K562 (cell line): ENCODE results near the gene SLC15A1. TPM values are rescaled to one million over a fixed set of nuclear protein-coding genes. Genes with fewer than 3 reads are reported as not detected.

Experiments used
- ATAC-seq: fragments of 200-7000 bp; cut with Tn5 transposase; 3 replicates; pipeline ENCODE4 v1.9.1; 2020; ENCODE audit warnings: moderate library complexity
- BruUV-seq: library from RNA; stranded (reverse); fragments of 400-500 nt; replicated peaks from 2 replicates; lab custom pipeline; 2021; lab: Mats Ljungman, UMichigan
- CTCF ChIA-PET: fragments of 300-600 bp; formaldehyde crosslinking; extraction: SDS; loops from one replicate; lab custom pipeline; 2021; ENCODE audit warnings: low intra/inter-chr PET ratio; lab: Yijun Ruan, JAX
- POLR2A ChIA-PET: fragments of 300-600, 350-650 bp; sonication (Branson Sonifier 250); formaldehyde crosslinking; extraction: SDS; loops from one replicate; lab custom pipeline; 2021; ENCODE audit warnings: antibody characterized with exemption, inconsistent platforms; lab: Yijun Ruan, JAX
- DNase-seq, 4 experiments: peaks; one replicate each; pipeline versions ENCODE4 v3.0.0 to v3.0.0-alpha.2; 2011 to 2018; ENCODE audit warnings: low spot score in 3 of 4, mixed read lengths in 3 of 4; ENCODE audit errors: extremely low read depth in 1 of 4
- FAIRE-seq: peaks from 2 replicates; lab custom pipeline; 2011; peaks lifted over from hg19 to GRCh38; lab: Jason Lieb, UNC
- H2AFZ ChIP-seq: 2 replicates; pipeline ENCODE4 v1.6.0; 2011; ENCODE audit warnings: low read depth, low read length, control low read depth, inconsistent platforms
- H3K27ac ChIP-seq: fragments of 200-600 bp; 3 replicates; pipeline ENCODE4 v1.8.0; 2011; ENCODE audit warnings: low read depth, mild to moderate bottlenecking, control low read depth, inconsistent platforms, low read length, moderate library complexity, mixed read lengths; ENCODE audit errors: extremely low read depth
- H3K27me3 ChIP-seq, 2 experiments: fragments of 300-600 bp in 1 of 2; 2 replicates in 1 of 2; 3 replicates in 1 of 2; pipeline versions ENCODE4 v1.6.0 to v1.8.0; 2011; ENCODE audit warnings: inconsistent platforms in 2 of 2, low read length in 2 of 2, mild to moderate bottlenecking in 1 of 2, mixed read lengths in 1 of 2, moderate library complexity in 1 of 2; ENCODE audit not compliant: control insufficient read depth in 2 of 2, insufficient read depth in 2 of 2
- H3K36me3 ChIP-seq: fragments of 300-600 bp; 3 replicates; pipeline ENCODE4 v1.8.0; 2011; ENCODE audit warnings: mild to moderate bottlenecking, low read length, inconsistent platforms; ENCODE audit not compliant: control insufficient read depth, insufficient read depth
- H3K4me1 ChIP-seq, 2 experiments: fragments of 200-600 bp in 1 of 2; replicated peaks in 1 of 2; 2 replicates in 1 of 2; 3 replicates in 1 of 2; pipeline versions ENCODE4 v1.5.1 to v1.8.0; 2011; ENCODE audit warnings: inconsistent platforms in 2 of 2, low read length in 2 of 2, mild to moderate bottlenecking in 1 of 2, mixed read lengths in 1 of 2, moderate library complexity in 1 of 2; ENCODE audit not compliant: control insufficient read depth in 2 of 2, insufficient read depth in 2 of 2
- H3K4me2 ChIP-seq: 2 replicates; pipeline ENCODE4 v1.6.1; 2011; ENCODE audit warnings: low read length, control low read depth, inconsistent platforms, mixed read lengths; ENCODE audit not compliant: insufficient read depth
- H3K4me3 ChIP-seq: fragments of 200-600 bp; sonication (generic), shearing (Covaris generic); 2 replicates; pipeline ENCODE4 v1.5.1; 2016; ENCODE audit warnings: control low read depth, inconsistent platforms
- H3K79me2 ChIP-seq: fragments of 200-600 bp; 3 replicates; pipeline ENCODE4 v1.8.0; 2011; ENCODE audit warnings: low read length, inconsistent platforms; ENCODE audit not compliant: control insufficient read depth, insufficient read depth
- H3K9ac ChIP-seq, 2 experiments: 2 replicates each; pipeline versions ENCODE4 v1.6.0 to v1.6.1; 2011; ENCODE audit warnings: low read depth in 2 of 2, low read length in 2 of 2, control low read depth in 1 of 2, inconsistent platforms in 1 of 2, mild to moderate bottlenecking in 1 of 2, mixed read lengths in 1 of 2; ENCODE audit not compliant: insufficient read depth in 1 of 2
- H3K9me1 ChIP-seq: one replicate; pipeline ENCODE4 v1.6.0; 2011; ENCODE audit warnings: inconsistent platforms, mild to moderate bottlenecking, low read length, moderate library complexity; ENCODE audit not compliant: control insufficient read depth, insufficient read depth
- H3K9me3 ChIP-seq: replicated peaks from 2 replicates; pipeline ENCODE4 v1.5.1; 2011; ENCODE audit warnings: low read depth, low read length, inconsistent platforms; ENCODE audit not compliant: control insufficient read depth, insufficient read depth
- H4K20me1 ChIP-seq: replicated peaks from 2 replicates; pipeline ENCODE4 v1.6.1; 2011; ENCODE audit warnings: low read length, inconsistent platforms, mixed read lengths; ENCODE audit not compliant: control insufficient read depth, insufficient read depth
- KHSRP ChIP-seq: fragments of 450-650 bp; IDR thresholded peaks from 2 replicates; pipeline ENCODE4 v1.6.1; 2017
- MCM2 ChIP-seq: fragments of 450-650 bp; IDR thresholded peaks from 2 replicates; pipeline ENCODE4 v1.6.1; 2017; ENCODE audit warnings: low read depth, mild to moderate bottlenecking
- NFIX ChIP-seq: fragments of 250-450 bp; sonication (Bioruptor Pico); IDR thresholded peaks from 2 replicates; pipeline ENCODE4 v1.4.0; 2020; ENCODE audit warnings: low read depth, mild to moderate bottlenecking, moderate library complexity
- YY1 ChIP-seq, 3 experiments: IDR thresholded peaks; 2 replicates each; pipeline ENCODE4 v1.6.1; 2011; ENCODE audit warnings: low read length in 2 of 3, mild to moderate bottlenecking in 2 of 3, moderate library complexity in 2 of 3, borderline replicate concordance in 1 of 3, control low read depth in 1 of 3, low read depth in 1 of 3; ENCODE audit not compliant: insufficient read depth in 3 of 3, insufficient replicate concordance in 2 of 3, control insufficient read depth in 1 of 3, insufficient read length in 1 of 3; ENCODE audit errors: extremely low read depth in 1 of 3
- WGBS: fragments of 100-300 bp; shearing (Covaris generic); methylation state at CpG from one replicate; pipeline ENCODE4 v1.1.6; 2016; ENCODE audit warnings: low coverage, mixed read lengths; ENCODE audit not compliant: insufficient coverage; ENCODE audit errors: missing lambda C conversion rate; 5-methylcytosine and 5-hydroxymethylcytosine counted together
- in situ Hi-C: fragments of 300-500 bp; cut with MboI; formaldehyde crosslinking; loops from 4 replicates; pipeline ENCODE4 v1.15.0; 2018; ENCODE audit warnings: inconsistent platforms, mixed read lengths
- intact Hi-C: fragments of 100-400 bp; cut with micrococcal nuclease; formaldehyde crosslinking; loops from 2 replicates; pipeline ENCODE4 v1.14.2; 2022
- polyA plus RNA-seq, 8 experiments: library from polyadenylated mRNA; depleted of rRNA in 4 of 8; stranded (reverse) in 5 of 8; unstranded in 3 of 8; fragments of >200 nt; fragmentation: Nextera tagmentation in 2 of 8; fragmentation: Illumina TruSeq in 1 of 8; extraction: Ambion mirVana in 2 of 8; extraction: Trizol in 1 of 8; gene quantifications; 2 replicates each; pipeline versions ENCODE4 v1.2.1 to v1.2.3, GENCODE V29; 2011 to 2014; ENCODE audit warnings: inconsistent platforms in 1 of 8, missing spikeins in 1 of 8
- total RNA-seq, 7 experiments: library from RNA; depleted of rRNA in 6 of 7; stranded (reverse); fragments of >200 nt in 6 of 7; fragmentation: Illumina TruSeq in 2 of 7; extraction: Trizol in 2 of 7; gene quantifications; 2 replicates each; pipeline versions ENCODE4 v1.2.1 to v1.2.3, GENCODE V29; 2011 to 2021; ENCODE audit warnings: low replicate concordance in 1 of 7
- TF ChIP-seq, protein P1 (sequence below): fragments of 450-650 bp; formaldehyde crosslinking; IDR thresholded peaks from 2 replicates; pipeline ENCODE4 v1.4.0; 2022; ENCODE audit warnings: missing genetic modification characterization

Gene SLC15A1
- total and polyA plus RNA-seq, 9 of the 15 experiments (the other 6 are each of a cell fraction or from before 2014, with no cell fraction given), result not detected

DNA sequence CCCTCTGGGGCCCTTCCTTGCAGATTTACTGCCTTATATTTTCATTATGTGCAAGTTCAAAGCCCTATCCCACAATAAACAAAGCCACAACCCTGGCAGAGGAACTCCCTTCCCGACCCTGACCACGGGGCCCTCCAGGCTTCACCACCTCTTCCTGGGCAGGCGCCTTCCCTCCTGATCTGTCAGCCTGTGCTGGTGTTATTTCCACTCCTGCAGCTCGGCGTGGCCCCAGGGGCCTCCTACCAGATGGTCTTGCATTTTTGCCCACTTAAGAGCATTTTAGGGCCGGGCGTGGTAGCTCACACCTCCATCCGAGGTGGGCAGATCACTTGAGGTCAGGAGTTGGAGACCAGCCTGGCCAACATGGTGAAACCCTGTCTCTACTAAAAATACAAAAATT lies 22.8 kb downstream of the SLC15A1 start:
- FAIRE-seq (no peak), ATAC-seq (no peak), DNase-seq (no peak)
- H3K9me1 ChIP-seq, result no peaks in the 10 kb centered on the region
- intact Hi-C loops, result no loop called here
- H3K4me2 ChIP-seq, result no peak overlapping the region
- no peak for TF ChIP-seq KHSRP
- no peak for TF ChIP-seq NFIX (CRISPR knock-in tag)
- TF ChIP-seq YY1 (IDR thresholded peaks at IDR 0.05; ENCODE audit: borderline replicate concordance in 1 of 3, control insufficient read depth in 1 of 3, extremely low read depth in 1 of 3, insufficient read depth in 3 of 3, insufficient read length in 1 of 3, insufficient replicate concordance in 2 of 3, low read depth in 1 of 3, low read length in 2 of 3), result no peak
- TF ChIP-seq MCM2, result no peak
- TF ChIP-seq, protein P1, sequence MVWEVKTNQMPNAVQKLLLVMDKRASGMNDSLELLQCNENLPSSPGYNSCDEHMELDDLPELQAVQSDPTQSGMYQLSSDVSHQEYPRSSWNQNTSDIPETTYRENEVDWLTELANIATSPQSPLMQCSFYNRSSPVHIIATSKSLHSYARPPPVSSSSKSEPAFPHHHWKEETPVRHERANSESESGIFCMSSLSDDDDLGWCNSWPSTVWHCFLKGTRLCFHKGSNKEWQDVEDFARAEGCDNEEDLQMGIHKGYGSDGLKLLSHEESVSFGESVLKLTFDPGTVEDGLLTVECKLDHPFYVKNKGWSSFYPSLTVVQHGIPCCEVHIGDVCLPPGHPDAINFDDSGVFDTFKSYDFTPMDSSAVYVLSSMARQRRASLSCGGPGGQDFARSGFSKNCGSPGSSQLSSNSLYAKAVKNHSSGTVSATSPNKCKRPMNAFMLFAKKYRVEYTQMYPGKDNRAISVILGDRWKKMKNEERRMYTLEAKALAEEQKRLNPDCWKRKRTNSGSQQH (CRISPR knock-in tag), result no peak
- H3K36me3 ChIP-seq, result no peaks in the 10 kb centered on the region
- H3K9me3 ChIP-seq, result no peaks in the 10 kb centered on the region
- no peak overlapping the region for H3K4me3 ChIP-seq
- no peaks in the 10 kb centered on the region for H3K79me2 ChIP-seq
- H3K9ac ChIP-seq, result no peak overlapping the region
- peaks cover 0 to 3% of the 10 kb centered on the region in 2 experiments; a peak in 1 of 5 replicates for H3K4me1 ChIP-seq
- no peaks in the 10 kb centered on the region for H4K20me1 ChIP-seq
- no peak overlapping the region for H3K27ac ChIP-seq
- CTCF ChIA-PET, result no interaction called here
- BruUV-seq, result no TSS peak
- 0% methylated on average over 8 of the region's 8 CpGs for WGBS
- H2AFZ ChIP-seq, result no peak overlapping the region
- in situ Hi-C loops, result no loop called here
- peaks cover 6 to 36% of the 10 kb centered on the region in 2 experiments; a peak in 4 of 5 replicates for H3K27me3 ChIP-seq
- POLR2A ChIA-PET, result no interaction called here
